ENCODE measurements around the gene AKTIP.
"Not testable (repeated sequence)": the region's sequence is repeated elsewhere in the genome, so short reads cannot be mapped to it uniquely, and the experiment has no call there.

AKTIP gene

DNA sequence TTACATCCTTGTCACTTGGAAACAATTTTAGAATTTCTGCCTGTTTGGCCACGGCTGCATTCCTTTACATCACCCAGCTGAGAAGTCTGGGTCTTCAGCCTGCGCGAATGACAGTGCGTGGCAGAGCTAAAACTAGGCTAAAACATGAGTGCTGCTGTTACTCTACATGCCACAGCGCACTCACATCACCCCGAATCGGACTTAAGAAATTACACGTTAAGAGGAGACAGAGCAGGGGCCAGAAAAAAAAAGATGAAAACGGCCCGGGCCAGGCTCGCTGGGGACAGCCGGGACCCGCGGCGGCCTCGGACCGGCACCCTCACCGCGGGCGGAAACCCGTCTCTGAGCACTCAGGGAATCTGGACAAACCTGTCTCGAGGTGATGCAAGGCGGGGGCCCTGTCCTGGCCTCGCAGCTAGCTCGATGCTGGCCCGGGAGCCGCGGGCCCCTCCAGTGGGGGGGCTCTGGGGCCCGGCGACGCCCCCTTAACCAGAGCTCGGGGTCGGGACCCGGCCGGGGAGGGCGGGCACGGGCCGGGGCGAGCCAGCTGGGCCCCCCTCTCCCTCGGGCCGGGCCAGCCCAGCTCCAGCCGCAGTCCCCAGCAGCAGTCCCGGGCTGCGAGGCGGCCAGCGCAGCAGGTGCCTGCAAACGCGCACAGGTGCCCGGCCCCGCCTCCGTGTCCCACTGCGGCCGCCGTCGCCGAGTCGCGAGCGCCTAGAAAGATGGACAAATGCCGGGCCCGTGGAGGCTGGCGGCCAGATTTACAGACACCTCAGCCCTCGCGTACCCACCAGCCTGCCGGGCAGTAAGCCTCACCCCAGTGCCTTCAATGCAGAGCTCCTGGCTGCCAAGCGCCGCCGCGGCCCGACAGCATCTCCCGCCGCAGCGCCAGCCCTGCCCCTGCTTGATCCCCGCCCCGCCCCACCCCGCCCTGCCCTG lies at the start of gene AKTIP:
Gene AKTIP (minus strand): TSS at position 879 of the 939 bp plus-strand sequence. CDS start 2,950 bp downstream, outside the sequence.
- DNase-seq: peak; percentile 24

DNA sequence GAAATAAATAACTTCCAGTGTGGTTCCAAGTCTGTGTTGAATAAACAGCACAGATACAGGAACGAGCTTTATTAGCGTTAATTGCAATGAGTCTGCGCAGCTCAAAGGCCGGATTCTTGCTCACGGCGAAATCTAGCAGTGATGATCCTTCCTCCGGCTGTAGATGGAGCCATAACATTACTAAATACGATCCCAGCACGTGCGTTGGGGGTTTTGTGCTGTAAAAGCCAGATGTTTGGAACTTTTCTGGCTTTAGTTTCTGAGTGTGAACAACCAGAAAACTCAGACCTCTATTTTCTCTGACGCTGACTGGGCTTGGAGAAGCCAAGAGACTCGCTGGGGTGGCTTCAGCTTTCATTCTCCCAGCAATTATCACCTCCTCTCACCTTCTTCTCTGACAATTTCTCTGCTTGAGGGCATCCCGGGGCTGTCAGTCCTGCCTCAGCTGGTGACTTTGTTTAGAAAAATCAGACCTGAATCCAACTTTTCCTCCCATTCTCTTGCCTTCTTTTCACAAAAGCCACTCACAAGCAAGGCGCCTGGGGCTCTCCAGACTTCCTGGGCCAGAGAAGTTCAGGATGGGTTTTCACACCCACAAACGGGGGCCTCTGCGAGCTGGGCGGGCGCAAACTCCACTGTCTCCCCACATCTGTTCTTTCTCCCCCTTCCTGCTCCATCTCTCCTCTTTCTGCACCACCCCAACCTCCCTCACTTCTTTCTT lies 47.1 kb upstream of the AKTIP start:
- DNase-seq: peak; percentile 71

DNA sequence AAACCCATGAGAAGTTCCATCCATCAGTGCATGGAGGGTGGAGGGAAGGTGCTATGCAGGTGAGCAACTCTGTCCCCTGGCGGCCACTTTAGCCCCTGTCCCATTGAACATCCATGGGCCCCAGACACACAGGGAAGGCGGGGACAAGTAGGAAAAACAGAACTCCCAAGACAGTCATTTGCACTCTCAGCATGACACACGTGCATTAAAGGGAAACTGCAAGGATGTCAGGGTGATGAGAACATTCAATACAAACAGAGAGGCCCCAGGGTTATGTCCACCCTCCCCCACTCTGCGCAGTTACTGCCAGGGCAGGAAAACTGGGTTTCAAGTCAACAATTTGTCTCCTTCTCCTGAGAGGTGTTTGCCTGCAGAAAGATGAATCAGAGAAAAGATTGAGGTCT lies 44.0 kb upstream of the AKTIP start:
- no peak for DNase-seq

DNA sequence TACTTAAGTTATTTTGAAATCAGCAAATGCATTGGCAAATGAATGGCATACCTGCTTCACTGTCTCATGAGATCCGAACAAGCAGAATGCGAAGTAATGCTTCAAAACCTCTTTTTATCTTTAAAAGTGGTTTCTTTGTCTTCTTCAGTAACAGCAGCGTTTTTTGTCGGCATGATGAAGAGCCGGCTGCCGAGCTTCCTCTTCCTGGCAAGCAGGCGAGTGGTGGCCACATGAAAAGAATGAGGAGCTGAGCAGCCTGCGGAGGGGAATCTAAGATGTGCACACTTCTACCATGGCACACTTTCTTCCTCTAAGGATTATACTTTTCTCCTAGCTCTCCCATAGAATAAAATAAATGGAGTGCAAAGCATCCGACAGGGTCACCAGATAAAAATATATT lies 42.4 kb upstream of the AKTIP start:
- DNase-seq: peak; percentile 60

DNA sequence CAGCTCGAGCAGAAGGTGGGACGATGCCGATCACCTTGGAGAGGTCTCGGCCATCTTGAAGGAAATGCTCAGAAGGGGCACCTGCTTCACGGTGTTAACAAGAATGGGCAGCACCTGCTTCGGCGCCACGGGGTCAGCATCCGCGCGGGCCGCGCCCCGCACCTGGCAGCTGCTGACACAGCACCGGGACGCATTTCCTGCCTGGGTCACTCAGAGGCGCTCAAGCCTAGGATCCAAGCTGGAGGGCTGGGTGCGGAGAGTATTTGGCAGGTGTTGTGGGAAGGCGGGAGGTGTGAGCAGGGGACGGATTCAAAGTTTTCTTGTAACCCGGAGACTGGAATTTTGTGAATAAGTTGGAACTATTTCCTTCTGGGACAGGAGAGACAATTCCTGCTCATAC lies 39.3 kb upstream of the AKTIP start:
- DNase-seq: no peak

DNA sequence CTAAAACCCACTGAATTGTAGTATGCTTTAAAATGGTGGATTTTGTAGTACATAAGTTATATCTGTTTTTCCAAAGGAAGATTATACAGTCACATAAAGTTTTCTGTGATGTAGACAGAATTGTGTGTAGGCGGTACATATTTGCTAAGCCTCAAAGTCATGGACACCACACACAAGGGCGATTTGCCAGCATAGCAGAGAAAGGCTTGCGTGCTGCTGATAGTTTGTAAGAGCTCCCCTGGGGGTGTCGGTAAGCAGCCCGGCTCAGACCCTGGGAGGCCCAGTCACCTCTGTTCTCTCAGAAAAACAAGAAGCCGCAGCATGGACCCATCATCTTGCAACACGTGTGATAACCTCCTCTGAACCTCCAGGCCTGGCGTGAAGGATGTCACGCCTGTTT lies 38.3 kb upstream of the AKTIP start:
- no peak for DNase-seq

DNA sequence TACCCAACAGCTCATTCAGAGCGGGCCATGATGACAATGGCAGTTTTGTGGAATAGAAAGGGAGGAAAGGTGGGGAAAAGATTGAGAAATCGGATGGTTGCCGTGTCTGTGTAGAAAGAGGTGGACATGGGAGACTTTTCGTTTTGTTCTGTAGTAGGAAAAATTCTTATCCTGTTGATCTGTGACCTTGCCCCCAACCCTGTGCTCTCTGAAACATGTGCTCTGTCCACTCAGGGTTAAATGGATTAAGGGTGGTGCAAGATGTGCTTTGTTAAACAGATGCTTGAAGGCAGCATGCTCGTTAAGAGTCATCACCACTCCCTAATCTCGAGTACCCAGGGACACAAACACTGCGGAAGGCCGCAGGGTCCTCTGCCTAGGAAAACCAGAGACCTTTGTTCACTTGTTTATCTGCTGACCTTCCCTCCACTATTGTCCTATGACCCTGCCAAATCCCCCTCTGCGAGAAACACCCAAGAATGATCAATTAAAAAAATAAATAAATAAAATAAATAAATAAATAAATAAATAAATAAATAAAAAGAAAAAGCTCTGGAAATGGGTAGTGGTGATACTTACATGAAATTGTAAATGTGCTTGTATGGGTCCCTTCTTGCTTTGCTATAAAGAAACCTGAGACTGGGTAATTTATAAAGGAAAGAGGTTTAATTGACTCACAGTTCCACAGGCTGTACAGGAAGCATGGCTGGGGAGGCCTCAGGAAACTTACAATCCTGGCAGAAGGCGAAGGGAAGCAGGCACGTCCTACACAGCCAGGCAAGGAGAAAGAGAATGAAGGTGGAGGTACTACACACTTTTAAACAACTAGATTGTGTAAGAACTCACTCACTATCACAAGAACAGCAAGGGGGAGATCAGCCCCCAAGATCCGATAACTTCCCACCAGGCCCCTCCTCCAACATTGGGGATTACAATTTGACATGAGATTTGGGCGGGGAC lies 37.0 kb upstream of the AKTIP start:
- DNase-seq: not testable (repeated sequence)

DNA sequence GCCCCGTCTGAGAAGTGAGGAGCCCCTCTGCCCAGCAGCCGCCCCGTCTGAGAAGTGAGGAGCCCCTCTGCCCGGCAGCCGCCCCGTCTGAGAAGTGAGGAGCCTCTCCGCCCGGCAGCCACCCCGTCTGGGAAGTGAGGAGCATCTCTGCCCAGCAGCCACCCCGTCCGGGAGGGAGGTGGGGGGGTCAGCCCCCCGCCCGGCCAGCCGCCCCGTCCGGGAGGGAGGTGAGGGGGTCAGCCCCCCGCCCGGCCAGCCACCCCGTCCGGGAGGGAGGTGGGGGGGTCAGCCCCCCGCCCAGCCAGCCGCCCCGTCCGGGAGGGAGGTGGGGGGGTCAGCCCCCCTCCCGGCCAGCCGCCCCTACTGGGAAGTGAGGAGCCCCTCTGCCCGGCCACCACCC lies 36.3 kb upstream of the AKTIP start:
- not testable (repeated sequence) for DNase-seq

DNA sequence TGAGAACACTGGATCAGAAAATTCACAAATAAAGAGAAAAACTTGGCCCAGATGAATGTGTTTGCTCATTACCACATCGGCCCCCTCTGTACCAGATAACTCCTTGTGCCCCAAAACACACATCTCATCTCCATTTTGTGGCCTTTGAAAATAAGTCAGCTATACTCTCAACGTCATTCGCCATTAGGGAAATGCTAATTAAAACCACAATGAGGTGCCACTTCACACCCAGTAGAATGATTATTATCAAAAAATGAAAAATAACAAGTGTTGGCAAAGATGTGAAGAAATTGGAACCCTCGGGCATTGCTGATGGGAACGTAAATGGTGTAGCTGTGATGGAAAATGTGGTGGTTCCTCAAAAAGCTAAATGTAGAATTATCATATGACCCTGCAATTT lies 34.6 kb upstream of the AKTIP start:
- peak; percentile 22 for DNase-seq

DNA sequence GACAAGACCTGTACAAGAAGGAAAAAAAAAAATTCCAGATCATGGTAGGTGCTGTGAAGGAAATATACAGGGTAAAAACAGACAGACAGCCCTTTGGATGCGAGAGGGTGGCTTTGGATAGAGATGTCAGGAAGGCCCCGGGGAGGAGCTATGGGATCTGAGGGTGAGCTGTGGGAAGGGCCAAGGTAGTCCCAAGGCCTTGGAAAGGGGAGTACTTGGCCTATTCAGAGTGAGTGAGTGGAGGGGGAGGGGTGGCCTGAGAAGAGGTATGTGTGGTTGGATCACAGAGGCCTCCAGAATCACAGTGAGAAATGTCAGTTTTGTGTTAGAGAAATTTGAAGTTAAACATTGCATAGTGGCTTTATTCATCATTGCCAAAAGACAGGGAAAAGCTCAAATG lies 31.2 kb upstream of the AKTIP start:
- no peak for DNase-seq

DNA sequence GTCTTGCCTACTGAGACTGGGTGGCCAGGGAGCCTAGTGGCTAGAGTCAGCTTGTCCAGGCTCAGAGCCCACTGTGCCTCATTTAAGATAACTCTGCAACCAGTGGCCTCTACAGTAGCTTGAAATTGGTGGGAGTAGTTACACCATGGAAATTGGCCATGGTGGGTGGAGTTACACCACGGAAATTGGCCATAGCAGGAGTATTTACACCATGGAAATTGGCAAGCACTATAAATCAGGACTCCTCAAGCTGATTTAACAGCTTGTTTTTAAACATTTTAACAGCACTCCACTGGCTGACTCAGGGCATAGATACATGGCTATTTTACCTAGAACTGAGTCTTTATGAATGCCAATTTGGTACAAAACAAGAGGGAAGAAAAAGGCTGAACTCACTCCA lies 27.7 kb upstream of the AKTIP start:
- DNase-seq: no peak

DNA sequence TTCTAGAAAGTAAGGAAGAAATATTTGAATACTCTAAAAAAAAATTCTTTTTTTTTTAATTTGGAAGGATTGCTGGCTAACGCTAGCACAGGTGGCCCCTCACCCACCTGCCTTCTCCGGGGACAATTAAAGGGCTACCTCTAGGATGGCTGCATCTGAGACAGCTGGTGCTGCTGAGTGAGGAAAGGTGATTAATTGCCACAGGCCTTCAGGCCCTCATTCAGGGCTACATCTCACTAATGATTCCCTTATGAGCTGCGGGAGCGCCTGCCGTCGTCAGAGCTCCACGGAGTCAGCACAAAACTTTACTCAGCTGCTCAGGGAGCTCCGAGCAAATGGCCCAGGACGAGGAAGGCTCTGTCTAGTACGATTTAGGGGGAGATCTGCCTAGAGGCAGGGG lies 27.0 kb upstream of the AKTIP start:
- no peak for DNase-seq

DNA sequence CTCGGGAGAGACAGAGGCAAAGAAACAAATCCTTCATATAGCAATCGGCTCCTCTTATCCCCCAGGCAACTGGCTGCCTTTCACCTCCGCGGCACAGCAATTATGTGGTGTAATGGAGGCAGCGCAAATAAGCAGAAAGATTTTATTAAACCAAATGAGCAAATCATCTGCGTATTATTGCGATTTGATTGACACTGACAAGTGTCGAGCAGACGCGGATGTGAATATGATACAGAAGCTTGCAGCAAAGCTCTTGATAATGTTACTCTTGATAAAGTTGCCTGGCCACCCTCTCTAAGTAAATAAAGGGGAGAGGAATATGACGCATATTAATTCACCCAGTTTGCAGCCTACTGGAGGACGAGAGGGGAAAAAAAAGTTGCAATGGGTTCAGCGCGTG lies 26.5 kb upstream of the AKTIP start:
- DNase-seq: no peak

DNA sequence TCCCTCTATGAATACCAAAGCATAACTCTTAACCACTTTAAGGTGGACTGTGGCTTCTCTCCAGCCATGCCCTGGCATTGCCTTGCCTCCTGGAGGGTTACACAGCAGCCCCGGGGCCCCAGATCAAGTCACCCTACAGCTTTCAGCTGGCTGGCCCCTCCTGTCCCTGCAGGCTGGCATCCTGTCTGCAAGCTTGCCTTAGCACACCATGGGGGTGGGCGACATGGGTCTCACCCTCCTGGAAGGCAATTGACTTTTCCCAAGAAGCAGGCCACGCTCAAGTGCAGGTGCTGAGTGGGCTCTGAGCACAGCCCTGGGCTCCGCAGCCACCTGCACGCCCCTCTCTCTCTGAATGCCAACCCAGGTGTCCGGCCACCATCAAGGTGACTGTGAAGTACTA lies 25.8 kb upstream of the AKTIP start:
- DNase-seq: no peak

DNA sequence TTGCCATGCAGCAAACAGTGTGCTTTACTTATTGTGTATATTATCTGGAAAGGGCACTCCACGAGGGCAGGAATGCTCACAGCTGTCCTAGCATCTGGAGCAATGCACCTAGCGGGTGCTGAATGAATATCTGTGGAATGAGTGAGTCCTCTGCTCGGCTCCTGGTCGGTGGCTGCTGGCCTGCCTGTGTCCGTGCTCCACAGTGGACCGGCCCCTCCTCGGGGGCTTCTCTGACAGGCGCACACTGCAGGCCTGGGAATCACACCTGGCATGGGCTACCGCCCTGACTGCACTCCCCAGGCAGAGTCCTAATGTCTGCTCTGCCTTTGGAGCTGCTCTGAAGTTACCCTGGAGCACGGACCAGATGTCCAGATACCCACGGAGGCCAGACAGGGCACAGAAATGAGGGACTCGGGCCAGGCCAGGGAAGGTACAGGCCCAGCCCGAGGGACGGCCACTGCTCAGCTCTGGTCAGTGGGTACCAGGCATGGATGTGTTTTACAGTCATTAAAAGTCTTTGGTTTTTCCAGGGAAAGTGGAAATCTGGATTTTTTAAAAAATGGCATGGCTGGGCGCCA lies 21.1 kb upstream of the AKTIP start:
- DNase-seq: no peak

DNA sequence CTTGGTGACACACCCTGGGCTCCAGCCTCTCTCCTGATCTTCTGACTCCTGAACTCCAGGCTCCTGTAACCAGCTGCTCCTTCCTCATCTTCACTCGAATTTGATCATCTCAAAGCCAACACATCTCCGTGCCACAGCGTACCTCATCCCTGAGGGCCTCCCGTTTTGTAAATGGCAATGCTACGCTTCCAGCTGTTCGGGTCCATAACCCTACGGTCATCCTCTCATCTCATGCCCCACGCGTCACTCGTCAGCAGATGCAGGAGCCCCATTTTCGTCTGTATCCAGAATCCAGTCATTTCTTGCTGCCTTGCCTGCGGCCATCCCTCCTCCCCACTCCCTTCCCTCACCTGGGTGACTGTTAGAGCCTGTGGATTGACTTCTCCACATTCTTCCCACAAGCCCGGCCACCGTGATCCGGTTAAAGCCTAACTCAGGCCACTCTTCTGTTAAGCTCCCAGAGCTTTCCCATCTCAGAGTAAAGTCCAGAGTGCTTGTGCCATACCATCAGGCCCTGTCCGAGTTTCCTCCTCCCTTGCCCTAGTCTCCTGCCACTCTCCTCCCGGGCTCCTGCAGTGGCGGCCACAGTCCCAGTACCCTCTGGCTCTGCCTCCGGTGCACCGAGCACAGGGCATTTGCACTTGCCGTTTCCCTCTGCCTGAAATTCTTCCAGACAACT lies 20.3 kb upstream of the AKTIP start:
- no peak for DNase-seq

DNA sequence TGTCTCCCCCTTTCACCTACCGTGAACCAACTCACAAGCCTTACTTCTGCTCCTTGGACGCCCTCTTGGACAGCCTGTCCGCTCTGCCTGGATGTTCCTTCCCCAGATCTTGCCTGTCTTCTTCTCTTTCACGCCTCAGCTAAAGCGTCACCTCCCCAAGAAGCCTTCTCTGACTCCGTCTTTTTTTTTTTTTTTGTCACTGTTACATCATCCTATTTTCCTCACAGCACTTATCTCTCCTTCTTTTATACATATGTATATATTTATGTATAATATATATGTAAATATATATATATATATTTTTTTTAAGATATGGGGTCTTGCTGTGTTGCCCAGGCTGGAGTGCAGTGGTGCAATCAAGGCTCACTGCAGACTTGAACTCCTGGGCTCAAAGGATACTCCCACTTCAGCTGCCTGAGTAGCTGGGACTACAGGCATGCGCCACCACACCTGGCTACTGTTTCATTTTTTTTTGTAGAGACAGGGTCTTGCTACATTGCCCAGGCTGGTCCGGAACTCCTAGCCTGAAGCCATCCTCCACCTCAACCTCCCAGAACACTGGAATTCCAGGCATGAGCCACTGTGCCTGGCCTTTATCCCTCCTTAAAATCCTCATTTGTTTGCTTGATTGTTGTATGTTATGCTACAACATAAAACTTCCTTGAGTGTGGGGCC lies 16.5 kb upstream of the AKTIP start:
- DNase-seq: peak; percentile 24

DNA sequence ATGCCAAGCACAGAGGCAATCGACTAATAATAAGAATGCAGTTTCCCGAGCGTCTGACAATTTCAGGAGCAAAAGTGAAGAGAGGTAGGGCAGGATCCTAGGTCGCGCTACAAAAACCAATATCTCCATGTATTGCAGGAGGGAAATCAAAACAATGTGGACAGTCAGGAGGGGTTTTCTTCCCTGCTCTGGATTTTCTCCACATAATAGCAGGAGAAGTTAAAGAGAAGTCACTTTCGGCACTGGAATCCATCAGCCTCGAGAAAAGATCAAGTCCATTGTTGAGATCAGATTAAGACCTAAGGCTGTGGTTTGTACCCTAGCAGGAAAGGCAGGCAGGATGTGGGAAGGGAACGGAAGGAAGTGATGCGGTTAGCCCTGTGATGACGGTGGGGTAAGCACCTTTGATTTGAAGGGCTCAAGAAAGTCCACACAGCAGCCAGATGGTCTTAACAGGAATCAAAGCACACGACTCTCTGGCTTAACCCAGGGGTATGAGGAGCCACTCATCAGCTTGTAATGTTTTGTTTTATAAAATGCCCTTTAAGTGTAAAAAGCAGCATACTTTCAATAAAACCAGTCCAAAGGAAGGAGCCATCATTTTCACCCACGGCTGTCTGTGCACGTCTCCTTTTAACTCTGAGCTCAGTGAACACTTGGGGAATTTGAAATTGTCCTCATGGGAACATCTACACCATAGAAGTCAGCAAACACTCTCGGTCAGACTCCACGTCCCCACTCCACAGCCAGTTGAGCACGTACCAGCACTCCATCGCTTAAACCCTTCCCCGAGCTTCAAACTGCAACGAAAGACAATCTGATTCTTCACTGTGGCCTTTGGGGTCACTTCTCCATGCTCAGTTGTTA lies 15.8 kb upstream of the AKTIP start:
- DNase-seq: peak; percentile 84

DNA sequence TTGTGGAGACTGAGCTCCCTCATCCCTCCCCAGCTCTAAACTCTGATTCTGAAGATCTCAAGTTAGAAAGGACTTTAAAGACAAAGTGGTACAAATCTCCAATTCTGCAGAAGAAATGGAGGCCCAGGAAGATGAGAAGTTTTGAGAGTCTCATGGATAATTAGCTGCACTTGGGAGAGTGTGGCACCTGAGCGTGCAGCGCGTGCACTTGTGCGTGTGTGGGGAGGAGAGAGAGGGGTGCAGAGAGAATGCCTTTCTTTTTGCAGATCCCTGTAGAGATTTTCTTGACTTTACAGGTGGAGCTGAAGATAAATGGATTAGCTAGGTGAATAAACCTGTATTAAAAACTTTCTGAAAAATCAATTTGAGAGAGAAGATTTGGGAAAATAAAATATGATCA lies 14.8 kb upstream of the AKTIP start:
- DNase-seq: no peak

DNA sequence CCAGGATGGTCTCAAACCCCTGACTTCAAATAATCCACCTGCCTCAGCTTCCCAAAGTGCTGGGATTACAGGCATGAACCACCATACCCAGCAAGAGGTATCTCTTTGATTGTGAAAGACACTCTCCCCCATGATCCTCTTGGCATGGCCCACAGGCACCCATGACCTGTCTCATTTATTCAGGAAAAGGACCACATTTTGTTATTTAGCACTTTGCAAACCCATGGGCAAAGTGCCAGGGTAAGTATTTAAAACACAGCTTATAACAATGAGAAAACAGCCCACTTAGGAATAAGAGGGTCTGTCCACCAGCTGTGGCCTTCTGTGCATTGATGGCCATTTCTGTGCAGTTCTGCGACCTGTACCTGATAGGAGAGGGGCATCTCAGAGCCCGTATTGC lies 12.8 kb upstream of the AKTIP start:
- DNase-seq: no peak

All from CD4-positive, alpha-beta T cell treated with Interleukin-12 subunit alpha and Interleukin-12 subunit beta, for 1 hour (primary cell).